ENCODE measurements around the gene ABLIM3.

ABLIM3 gene

DNA sequence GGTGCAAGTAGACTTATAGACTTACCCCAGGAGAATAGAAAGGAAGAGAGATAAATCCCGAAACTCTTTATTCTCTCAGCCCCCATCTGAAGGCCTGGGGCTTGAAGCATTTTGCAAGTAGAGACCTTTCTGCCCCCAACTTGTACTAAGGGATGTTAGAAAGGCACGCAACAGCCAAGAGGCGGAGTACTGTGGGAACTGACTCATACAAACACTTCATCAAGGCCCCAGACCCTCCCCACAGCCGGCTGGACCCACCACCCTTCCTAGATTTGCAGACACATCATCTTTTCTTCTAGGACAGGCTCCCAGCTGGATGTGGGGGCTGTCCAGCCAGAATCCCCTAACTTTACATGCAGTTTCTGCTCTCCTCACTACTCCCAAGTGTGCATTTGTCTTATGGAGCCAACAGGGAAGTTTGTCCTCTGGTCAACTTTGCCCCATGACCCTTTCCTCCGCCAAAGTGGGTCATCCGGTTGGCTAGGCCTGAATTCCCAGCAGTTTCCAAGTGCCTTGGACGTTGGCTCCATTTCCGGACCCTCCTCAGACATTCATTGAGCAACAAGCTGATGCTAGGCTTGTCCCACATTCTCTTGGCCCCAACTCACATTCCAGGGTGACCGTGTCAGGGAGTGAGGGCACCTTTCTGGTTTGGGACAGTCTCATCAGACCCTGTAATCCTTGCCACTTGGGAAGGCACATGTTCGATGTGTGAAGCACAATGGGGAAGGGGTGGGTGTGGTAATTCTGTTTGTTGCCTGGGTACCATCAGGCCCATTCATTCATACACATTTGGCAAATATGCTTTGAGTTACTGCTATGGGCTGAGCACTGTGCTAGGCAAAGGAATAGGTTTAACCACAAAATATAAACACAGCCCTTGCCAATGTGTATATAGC, 64.6 kb downstream of the ABLIM3 start:
- Histone ChIP-seq H3K4me1 (ENCODE audit: insufficient read depth, insufficient read length) (no peaks in the 10 kb centered on the region), H3K4me3 (ENCODE audit: insufficient read length, low read depth) (no peak overlapping the region), H3K27me3 (ENCODE audit: insufficient read depth, insufficient read length) (no peaks in the 10 kb centered on the region), H3K9me3 (ENCODE audit: insufficient read depth, low read length) (no peaks in the 10 kb centered on the region), H3K36me3 (ENCODE audit: insufficient read depth, insufficient read length, low read length) (no peaks in the 10 kb centered on the region), H3K9ac (ENCODE audit: insufficient read length, low read depth) (no peak overlapping the region)
- no peak for TF ChIP-seq YY1 (IDR thresholded peaks at IDR 0.05; ENCODE audit: insufficient read depth, insufficient read length)
- TF ChIP-seq SUZ12 (IDR thresholded peaks at IDR 0.05; ENCODE audit: extremely low read depth, insufficient read depth, insufficient read length) = no peak
- no peak for TF ChIP-seq ZNF274 (IDR thresholded peaks at IDR 0.05; ENCODE audit: low read depth, low read length)
- no peak for DNase-seq (ENCODE audit: low read depth, low spot score)

GRCh38 chr5:149206524-149207141, 65.3 kb downstream of the ABLIM3 start:
- Histone ChIP-seq H3K36me3 (ENCODE audit: insufficient read depth, insufficient read length, low read length) (no peaks in the 10 kb centered on the region), H3K9ac (ENCODE audit: insufficient read length, low read depth) (no peak overlapping the region), H3K9me3 (ENCODE audit: insufficient read depth, low read length) (no peaks in the 10 kb centered on the region), H3K4me3 (ENCODE audit: insufficient read length, low read depth) (no peak overlapping the region), H3K4me1 (ENCODE audit: insufficient read depth, insufficient read length) (no peaks in the 10 kb centered on the region), H3K27me3 (ENCODE audit: insufficient read depth, insufficient read length) (no peaks in the 10 kb centered on the region)
- DNase-seq (ENCODE audit: low read depth, low spot score) = no peak
- no peak for TF ChIP-seq ZNF274 (IDR thresholded peaks at IDR 0.05; ENCODE audit: low read depth, low read length)
- TF ChIP-seq SUZ12 (IDR thresholded peaks at IDR 0.05; ENCODE audit: extremely low read depth, insufficient read depth, insufficient read length) = no peak
- TF ChIP-seq YY1 (IDR thresholded peaks at IDR 0.05; ENCODE audit: insufficient read depth, insufficient read length) = no peak

- Histone ChIP-seq H3K9ac (ENCODE audit: insufficient read length, low read depth) (no peak overlapping the region), H3K9me3 (ENCODE audit: insufficient read depth, low read length) (no peaks in the 10 kb centered on the region), H3K4me1 (ENCODE audit: insufficient read depth, insufficient read length) (no peaks in the 10 kb centered on the region), H3K4me3 (ENCODE audit: insufficient read length, low read depth) (no peak overlapping the region), H3K27me3 (ENCODE audit: insufficient read depth, insufficient read length) (no peaks in the 10 kb centered on the region), H3K36me3 (ENCODE audit: insufficient read depth, insufficient read length, low read length) (no peaks in the 10 kb centered on the region)
- TF ChIP-seq SUZ12 (IDR thresholded peaks at IDR 0.05; ENCODE audit: extremely low read depth, insufficient read depth, insufficient read length) (no peak), ZNF274 (IDR thresholded peaks at IDR 0.05; ENCODE audit: low read depth, low read length) (no peak), YY1 (IDR thresholded peaks at IDR 0.05; ENCODE audit: insufficient read depth, insufficient read length) (no peak)
- no peak for DNase-seq (ENCODE audit: low read depth, low spot score)
These were observed 66.5 kb downstream of the ABLIM3 start for GRCh38 chr5:149207831-149208230.

- H3K9me3 ChIP-seq (ENCODE audit: insufficient read depth, low read length) = no peaks in the 10 kb centered on the region
- H3K27me3 ChIP-seq (ENCODE audit: insufficient read depth, insufficient read length) = peaks cover 2% of the 10 kb centered on the region
- no peaks in the 10 kb centered on the region for H3K4me1 ChIP-seq (ENCODE audit: insufficient read depth, insufficient read length)
- no peak for DNase-seq (ENCODE audit: low read depth, low spot score)
- no peak overlapping the region for H3K4me3 ChIP-seq (ENCODE audit: insufficient read length, low read depth)
- no peak overlapping the region for H3K9ac ChIP-seq (ENCODE audit: insufficient read length, low read depth)
- TF ChIP-seq YY1 (IDR thresholded peaks at IDR 0.05; ENCODE audit: insufficient read depth, insufficient read length) (no peak), ZNF274 (IDR thresholded peaks at IDR 0.05; ENCODE audit: low read depth, low read length) (no peak)
- no peaks in the 10 kb centered on the region for H3K36me3 ChIP-seq (ENCODE audit: insufficient read depth, insufficient read length, low read length)
These were observed 68.9 kb downstream of the ABLIM3 start for GRCh38 chr5:149210225-149210624.

GRCh38 chr5:149210968-149211490, 69.7 kb downstream of the ABLIM3 start:
- no peak for DNase-seq (ENCODE audit: low read depth, low spot score)
- Histone ChIP-seq H3K9me3 (ENCODE audit: insufficient read depth, low read length) (no peaks in the 10 kb centered on the region), H3K4me3 (ENCODE audit: insufficient read length, low read depth) (no peak overlapping the region), H3K27me3 (ENCODE audit: insufficient read depth, insufficient read length) (peaks cover 2% of the 10 kb centered on the region), H3K36me3 (ENCODE audit: insufficient read depth, insufficient read length, low read length) (no peaks in the 10 kb centered on the region), H3K9ac (ENCODE audit: insufficient read length, low read depth) (no peak overlapping the region), H3K4me1 (ENCODE audit: insufficient read depth, insufficient read length) (no peaks in the 10 kb centered on the region)
- no peak for TF ChIP-seq SUZ12 (IDR thresholded peaks at IDR 0.05; ENCODE audit: extremely low read depth, insufficient read depth, insufficient read length)
- TF ChIP-seq ZNF274 (IDR thresholded peaks at IDR 0.05; ENCODE audit: low read depth, low read length) = no peak
- no peak for TF ChIP-seq YY1 (IDR thresholded peaks at IDR 0.05; ENCODE audit: insufficient read depth, insufficient read length)

DNA sequence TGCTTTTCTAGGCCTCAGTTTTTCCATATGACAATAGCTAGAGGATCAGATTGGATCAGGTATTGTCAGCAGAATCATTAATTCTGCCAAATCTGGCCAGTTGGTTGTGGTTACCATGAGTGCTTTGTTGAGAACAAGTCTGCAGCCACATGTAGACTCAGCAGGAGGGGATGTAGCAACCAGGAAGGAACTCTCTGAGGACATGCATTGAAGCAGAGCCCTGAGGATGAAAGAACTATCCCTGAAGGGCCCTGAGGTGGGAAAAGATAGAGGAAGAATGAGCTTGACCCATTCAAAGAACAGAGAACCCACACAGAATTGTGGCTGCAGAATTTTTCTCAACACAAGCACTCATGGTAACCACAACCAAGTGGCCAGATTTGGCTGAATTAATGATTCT, 70.3 kb downstream of the ABLIM3 start:
- DNase-seq (ENCODE audit: low read depth, low spot score) = no peak
- no peak overlapping the region for H3K4me3 ChIP-seq (ENCODE audit: insufficient read length, low read depth)
- no peaks in the 10 kb centered on the region for H3K9me3 ChIP-seq (ENCODE audit: insufficient read depth, low read length)
- TF ChIP-seq SUZ12 (IDR thresholded peaks at IDR 0.05; ENCODE audit: extremely low read depth, insufficient read depth, insufficient read length) (no peak), YY1 (IDR thresholded peaks at IDR 0.05; ENCODE audit: insufficient read depth, insufficient read length) (no peak), ZNF274 (IDR thresholded peaks at IDR 0.05; ENCODE audit: low read depth, low read length) (no peak)
- no peak overlapping the region for H3K9ac ChIP-seq (ENCODE audit: insufficient read length, low read depth)
- peaks cover 2% of the 10 kb centered on the region for H3K27me3 ChIP-seq (ENCODE audit: insufficient read depth, insufficient read length)
- H3K4me1 ChIP-seq (ENCODE audit: insufficient read depth, insufficient read length) = no peaks in the 10 kb centered on the region
- no peaks in the 10 kb centered on the region for H3K36me3 ChIP-seq (ENCODE audit: insufficient read depth, insufficient read length, low read length)
